BLaER1 (cell line): ENCODE results near the gene CA14.
"Not testable (repeated sequence)": the region's sequence is repeated elsewhere in the genome, so short reads cannot be mapped to it uniquely, and the experiment has no call there.

Experiments used
- H3K27ac ChIP-seq: shearing (Covaris generic); formaldehyde crosslinking; 2 replicates; pipeline ENCODE4 v1.8.1; 2022
- H3K27me3 ChIP-seq: shearing (Covaris generic); formaldehyde crosslinking; 2 replicates; pipeline ENCODE4 v1.8.1; 2022
- H3K36me3 ChIP-seq: shearing (Covaris generic); formaldehyde crosslinking; 2 replicates; pipeline ENCODE4 v1.8.1; 2022
- H3K4me1 ChIP-seq: shearing (Covaris generic); formaldehyde crosslinking; 2 replicates; pipeline ENCODE4 v1.8.1; 2022
- H3K4me2 ChIP-seq: shearing (Covaris generic); formaldehyde crosslinking; 2 replicates; pipeline ENCODE4 v1.8.1; 2022
- H3K4me3 ChIP-seq: shearing (Covaris generic); formaldehyde crosslinking; 2 replicates; pipeline ENCODE4 v1.8.1; 2022
- H3K9ac ChIP-seq: shearing (Covaris generic); formaldehyde crosslinking; 2 replicates; pipeline ENCODE4 v1.8.1; 2022
- H3K9me3 ChIP-seq: shearing (Covaris generic); formaldehyde crosslinking; 2 replicates; pipeline ENCODE4 v1.8.1; 2022
- H4K20me1 ChIP-seq: shearing (Covaris generic); formaldehyde crosslinking; 2 replicates; pipeline ENCODE4 v1.8.1; 2022
- Cebpa-rat ChIP-seq: shearing (Covaris generic); IDR thresholded peaks from 2 replicates; pipeline ENCODE4 v1.8.1; 2022

CA14 gene

GRCh38 chr1:150257624-150258585 lies at the start of gene CA14:
Gene CA14 (plus strand): TSS chr1:150257774. CDS start chr1:150258129, 355 bp downstream.
- peaks cover 29% of the 10 kb centered on the region for H3K27me3 ChIP-seq
- no peak within 1 kb of the TSS for H3K27ac ChIP-seq
- H3K4me3 ChIP-seq, result no peak within 1 kb of the TSS
- H3K9me3 ChIP-seq, result no peaks in the 10 kb centered on the region
- H3K4me2 ChIP-seq, result peak within 1 kb of the TSS; percentile 65
- no peaks in the 10 kb centered on the region for H3K36me3 ChIP-seq
- TF ChIP-seq Cebpa-rat, result no peak
- H3K9ac ChIP-seq, result 0 out of 2 replicates have a peak within 1 kb of the TSS, but pooled peaks have one; percentile 12
- no peaks in the 10 kb centered on the region for H4K20me1 ChIP-seq
- peaks cover 33% of the 10 kb centered on the region for H3K4me1 ChIP-seq

DNA sequence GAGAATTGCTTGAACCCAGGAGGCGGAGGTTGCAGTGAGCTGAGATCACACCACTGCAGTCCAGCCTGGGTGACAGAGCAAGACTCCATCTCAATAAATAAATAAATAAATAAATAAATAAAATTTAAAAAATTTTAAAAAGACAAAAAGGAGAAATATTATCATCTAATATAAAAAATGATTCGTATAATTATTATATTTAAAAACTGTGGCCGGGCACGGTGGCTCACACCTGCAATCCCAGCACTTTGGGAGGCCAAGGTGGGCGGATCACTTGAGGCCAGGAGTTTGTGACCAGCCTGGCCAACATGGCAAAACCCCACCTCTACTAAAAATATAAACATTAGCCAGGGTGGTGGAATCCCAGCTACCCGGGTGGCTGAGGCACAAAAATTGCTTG lies 49.1 kb upstream of the CA14 start:
- H4K20me1 ChIP-seq, H3K4me1 ChIP-seq, H3K36me3 ChIP-seq, H3K9me3 ChIP-seq, H3K4me2 ChIP-seq, H3K27ac ChIP-seq, H3K27me3 ChIP-seq, H3K9ac ChIP-seq, H3K4me3 ChIP-seq: not testable (repeated sequence)

DNA sequence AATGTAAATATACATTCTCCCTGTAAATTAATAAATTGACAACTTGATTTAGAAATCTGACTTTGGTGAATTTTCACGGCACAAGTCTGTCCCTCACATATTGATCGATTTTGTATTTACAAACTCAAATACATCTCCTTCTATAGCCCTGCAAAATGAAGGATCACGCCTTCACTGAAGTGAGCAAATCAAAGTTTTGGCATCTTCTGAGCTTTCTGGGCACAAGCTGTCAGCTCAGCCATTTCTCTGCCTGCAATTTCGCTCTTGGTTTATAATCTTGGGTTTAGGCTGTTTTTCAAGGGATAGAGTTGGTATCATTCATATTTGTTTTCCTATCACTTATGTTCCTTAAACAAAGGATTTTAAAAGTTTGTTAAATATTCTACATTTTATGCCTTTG lies 47.5 kb upstream of the CA14 start:
- Histone ChIP-seq H3K9me3 (no peaks in the 10 kb centered on the region), H3K36me3 (no peaks in the 10 kb centered on the region), H3K27ac (no peak overlapping the region), H3K4me3 (no peak overlapping the region), H3K27me3 (no peaks in the 10 kb centered on the region), H3K9ac (no peak overlapping the region), H3K4me1 (peaks cover 8% of the 10 kb centered on the region; the same call in 1 of the 2 replicates), H3K4me2 (no peak overlapping the region), H4K20me1 (no peaks in the 10 kb centered on the region)
- no peak for TF ChIP-seq Cebpa-rat

DNA sequence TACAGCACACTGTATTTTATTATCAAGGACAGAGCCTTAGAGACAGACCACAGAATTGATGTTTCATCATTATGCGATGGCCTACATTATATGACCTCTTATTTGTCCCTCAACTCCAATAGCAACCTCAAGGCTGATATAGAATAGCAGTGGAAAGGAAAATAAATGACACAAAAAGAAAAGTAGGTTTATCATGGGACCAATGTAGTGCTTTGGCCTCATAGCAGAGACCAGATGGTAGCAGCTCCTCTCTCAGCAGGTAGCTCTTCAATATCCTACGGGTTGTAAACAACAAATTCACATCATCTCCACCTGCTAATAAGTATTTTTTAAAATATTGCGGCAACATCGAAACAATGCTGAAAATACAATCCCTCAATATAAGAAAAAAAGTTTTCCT lies 46.9 kb upstream of the CA14 start:
- no peak overlapping the region for H3K4me2 ChIP-seq
- no peaks in the 10 kb centered on the region for H4K20me1 ChIP-seq
- H3K9me3 ChIP-seq, result no peaks in the 10 kb centered on the region
- no peaks in the 10 kb centered on the region for H3K27me3 ChIP-seq
- H3K9ac ChIP-seq, result no peak overlapping the region
- H3K4me1 ChIP-seq, result peaks cover 8% of the 10 kb centered on the region; the same call in 1 of the 2 replicates
- TF ChIP-seq Cebpa-rat, result no peak
- no peak overlapping the region for H3K27ac ChIP-seq
- H3K4me3 ChIP-seq, result no peak overlapping the region
- H3K36me3 ChIP-seq, result no peaks in the 10 kb centered on the region

GRCh38 chr1:150212070-150212469 lies 45.5 kb upstream of the CA14 start:
- Histone ChIP-seq H3K4me2 (no peak overlapping the region), H4K20me1 (no peaks in the 10 kb centered on the region), H3K36me3 (peaks cover 8% of the 10 kb centered on the region; the same call in 1 of the 2 replicates), H3K4me3 (no peak overlapping the region), H3K4me1 (peaks cover 8% of the 10 kb centered on the region; the same call in 1 of the 2 replicates), H3K9ac (no peak overlapping the region), H3K27ac (no peak overlapping the region), H3K9me3 (no peaks in the 10 kb centered on the region), H3K27me3 (no peaks in the 10 kb centered on the region)
- TF ChIP-seq Cebpa-rat, result no peak

- peaks cover 8% of the 10 kb centered on the region; the same call in 1 of the 2 replicates for H3K4me1 ChIP-seq
- no peaks in the 10 kb centered on the region for H4K20me1 ChIP-seq
- H3K27ac ChIP-seq, result no peak overlapping the region
- H3K36me3 ChIP-seq, result peaks cover 16% of the 10 kb centered on the region
- no peaks in the 10 kb centered on the region for H3K27me3 ChIP-seq
- no peak for TF ChIP-seq Cebpa-rat
- H3K9ac ChIP-seq, result no peak overlapping the region
- peak overlapping the region; percentile 34; the same call in 1 of the 2 replicates for H3K4me3 ChIP-seq
- no peaks in the 10 kb centered on the region for H3K9me3 ChIP-seq
- peak overlapping the region; percentile 27 for H3K4me2 ChIP-seq
Observed at GRCh38 chr1:150213170-150214098, 44.1 kb upstream of the CA14 start.

DNA sequence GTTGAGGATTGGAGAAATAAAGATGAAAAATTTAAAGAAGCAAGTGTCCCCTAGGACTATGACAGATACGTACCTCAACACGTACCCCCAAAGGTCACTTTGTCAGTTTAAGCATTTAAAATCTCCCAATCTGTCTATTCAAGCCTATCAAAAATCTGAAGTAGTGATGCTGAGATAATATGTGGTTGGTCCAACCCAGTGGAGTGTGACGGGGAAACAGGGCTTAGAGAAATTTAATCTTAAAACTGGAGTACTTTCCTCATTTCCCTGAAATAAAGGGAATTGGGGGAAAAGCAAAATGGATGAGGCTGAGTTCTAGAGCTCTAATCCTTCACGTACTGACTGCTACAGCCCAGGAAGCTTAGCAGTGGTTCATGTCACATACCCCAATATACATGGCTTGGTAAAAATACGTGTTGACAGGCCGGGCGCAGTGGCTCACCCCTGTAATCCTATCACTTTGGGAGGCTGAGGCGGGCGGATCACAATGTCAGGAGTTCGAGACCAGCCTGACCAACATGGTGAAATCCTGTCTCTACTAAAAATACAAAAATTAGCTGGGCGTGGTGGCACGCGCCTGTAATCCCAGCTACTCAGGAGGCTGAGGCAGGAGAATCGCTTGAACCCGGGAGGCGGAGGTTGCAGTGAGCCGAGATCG lies 43.3 kb upstream of the CA14 start:
- H3K4me1 ChIP-seq, H3K27me3 ChIP-seq, H3K27ac ChIP-seq, H3K9me3 ChIP-seq, H3K9ac ChIP-seq, H3K4me3 ChIP-seq, H4K20me1 ChIP-seq: not testable (repeated sequence)
- H3K4me2 ChIP-seq, result peak overlapping the region; percentile 27
- peaks cover 16% of the 10 kb centered on the region for H3K36me3 ChIP-seq

GRCh38 chr1:150215855-150216254 lies 41.7 kb upstream of the CA14 start:
- peaks cover 28% of the 10 kb centered on the region for H3K36me3 ChIP-seq
- H3K9me3 ChIP-seq, H3K4me1 ChIP-seq, H3K27me3 ChIP-seq, H3K4me3 ChIP-seq, H3K9ac ChIP-seq, H4K20me1 ChIP-seq, H3K4me2 ChIP-seq, H3K27ac ChIP-seq: not testable (repeated sequence)

- Histone ChIP-seq H3K9me3 (no peaks in the 10 kb centered on the region), H3K27me3 (no peaks in the 10 kb centered on the region)
- TF ChIP-seq Cebpa-rat, result no peak
Observed at GRCh38 chr1:150221552-150221951, 36.0 kb upstream of the CA14 start.

More at GRCh38 chr1:150221552-150221951, 36.0 kb upstream of the CA14 start:
- Histone ChIP-seq H3K4me2 (no peak overlapping the region), H3K9ac (no peak overlapping the region), H3K4me1 (no peaks in the 10 kb centered on the region), H3K4me3 (no peak overlapping the region), H3K36me3 (peaks cover 74% of the 10 kb centered on the region), H4K20me1 (no peaks in the 10 kb centered on the region), H3K27ac (no peak overlapping the region)
